ENCODE data around the gene EGFR. TPM values are rescaled to one million over a fixed set of nuclear protein-coding genes. Genes with fewer than 3 reads are reported as not detected.

EGFR gene
- total RNA-seq, 1 donor from 2014 or later = 5.0 TPM

- H3K4me1 Mint-ChIP-seq (ENCODE audit: unreplicated experiment) = peaks cover 8% of the 10 kb centered on the region
Measured at GRCh38 chr7:55132890-55133551, 114.2 kb downstream of the EGFR start.

GRCh38 chr7:55133630-55134358 lies 115.0 kb downstream of the EGFR start:
- no peaks in the 10 kb centered on the region for H3K36me3 Mint-ChIP-seq (ENCODE audit: low read depth, unreplicated experiment)
- no peaks in the 10 kb centered on the region for H3K9me3 Mint-ChIP-seq (ENCODE audit: unreplicated experiment)
- TF ChIP-seq CTCF (IDR thresholded peaks at IDR 0.05; ENCODE audit: unreplicated experiment) = no peak
- peaks cover 11% of the 10 kb centered on the region for H3K27me3 Mint-ChIP-seq (ENCODE audit: unreplicated experiment)
- no peak overlapping the region for H3K27ac Mint-ChIP-seq (ENCODE audit: unreplicated experiment)
- no peak overlapping the region for H3K4me3 Mint-ChIP-seq (ENCODE audit: unreplicated experiment)
- H3K4me1 Mint-ChIP-seq (ENCODE audit: unreplicated experiment) = peaks cover 8% of the 10 kb centered on the region
- no peak for DNase-seq (ENCODE audit: low spot score)

More at GRCh38 chr7:55132890-55133551, 114.2 kb downstream of the EGFR start:
- no peak for TF ChIP-seq CTCF (IDR thresholded peaks at IDR 0.05; ENCODE audit: unreplicated experiment)
- no peak for DNase-seq (ENCODE audit: low spot score)
- Mint-ChIP-seq H3K27ac (ENCODE audit: unreplicated experiment) (no peak overlapping the region), H3K9me3 (ENCODE audit: unreplicated experiment) (no peaks in the 10 kb centered on the region), H3K4me3 (ENCODE audit: unreplicated experiment) (no peak overlapping the region), H3K27me3 (ENCODE audit: unreplicated experiment) (peaks cover 11% of the 10 kb centered on the region), H3K36me3 (ENCODE audit: low read depth, unreplicated experiment) (no peaks in the 10 kb centered on the region)

- TF ChIP-seq CTCF (IDR thresholded peaks at IDR 0.05; ENCODE audit: unreplicated experiment) = no peak
- no peak for DNase-seq (ENCODE audit: low spot score)
- Mint-ChIP-seq H3K4me1 (ENCODE audit: unreplicated experiment) (peaks cover 5% of the 10 kb centered on the region), H3K36me3 (ENCODE audit: low read depth, unreplicated experiment) (no peaks in the 10 kb centered on the region), H3K27me3 (ENCODE audit: unreplicated experiment) (peaks cover 11% of the 10 kb centered on the region), H3K4me3 (ENCODE audit: unreplicated experiment) (no peak overlapping the region), H3K9me3 (ENCODE audit: unreplicated experiment) (no peaks in the 10 kb centered on the region), H3K27ac (ENCODE audit: unreplicated experiment) (no peak overlapping the region)
Measured at GRCh38 chr7:55134359-55134725, 115.5 kb downstream of the EGFR start.

GRCh38 chr7:55134786-55135185 lies 116.0 kb downstream of the EGFR start:
- Mint-ChIP-seq H3K27me3 (ENCODE audit: unreplicated experiment) (peaks cover 11% of the 10 kb centered on the region), H3K9me3 (ENCODE audit: unreplicated experiment) (no peaks in the 10 kb centered on the region), H3K27ac (ENCODE audit: unreplicated experiment) (no peak overlapping the region), H3K4me3 (ENCODE audit: unreplicated experiment) (no peak overlapping the region), H3K36me3 (ENCODE audit: low read depth, unreplicated experiment) (no peaks in the 10 kb centered on the region), H3K4me1 (ENCODE audit: unreplicated experiment) (peaks cover 5% of the 10 kb centered on the region)
- TF ChIP-seq CTCF (IDR thresholded peaks at IDR 0.05; ENCODE audit: unreplicated experiment) = no peak
- DNase-seq (ENCODE audit: low spot score) = no peak

GRCh38 chr7:55135462-55135861 lies 116.6 kb downstream of the EGFR start:
- Mint-ChIP-seq H3K4me3 (ENCODE audit: unreplicated experiment) (no peak overlapping the region), H3K36me3 (ENCODE audit: low read depth, unreplicated experiment) (no peaks in the 10 kb centered on the region), H3K4me1 (ENCODE audit: unreplicated experiment) (peaks cover 5% of the 10 kb centered on the region), H3K27ac (ENCODE audit: unreplicated experiment) (no peak overlapping the region), H3K9me3 (ENCODE audit: unreplicated experiment) (no peaks in the 10 kb centered on the region), H3K27me3 (ENCODE audit: unreplicated experiment) (peaks cover 8% of the 10 kb centered on the region)
- DNase-seq (ENCODE audit: low spot score) = no peak
- no peak for TF ChIP-seq CTCF (IDR thresholded peaks at IDR 0.05; ENCODE audit: unreplicated experiment)
